ENCODE results near the gene VCP. TPM values are rescaled to one million over a fixed set of nuclear protein-coding genes. Genes with fewer than 3 reads are reported as not detected.
A peak's percentile ranks its signal among the peaks of the same experiment; 100 is the strongest.

The VCP gene
- total RNA-seq, 2 experiments from 2014 or later, result 218 to 245 TPM

- ChIA-PET CTCF (no interaction called here), POLR2A (no interaction called here)
- no peak overlapping the region for H3K4me3 ChIP-seq (ENCODE audit: low read length)
- intact Hi-C loops (cut with DNase I, micrococcal nuclease), result no loop called here
- Mint-ChIP-seq H3K4me1 (ENCODE audit: low read depth) (peaks cover 4% of the 10 kb centered on the region), H3K27ac (no peak overlapping the region), H3K9me3 (no peaks in the 10 kb centered on the region), H3K4me3 (no peak overlapping the region), H3K36me3 (ENCODE audit: low read depth) (peaks cover 87% of the 10 kb centered on the region), H3K27me3 (no peaks in the 10 kb centered on the region)
- no peak overlapping the region for H3K27ac ChIP-seq (ENCODE audit: low read depth in 1 of 2, low read length in 2 of 2)
- H3K9me3 ChIP-seq (ENCODE audit: control insufficient read depth in 1 of 2, insufficient read depth in 1 of 2, low read length in 2 of 2), result no peaks in the 10 kb centered on the region
- H3K4me1 ChIP-seq (ENCODE audit: insufficient read depth, low read length), result peaks cover 2% of the 10 kb centered on the region
- no peak for DNase-seq
- ATAC-seq (ENCODE audit: poor library complexity), result no peak
- no peaks in the 10 kb centered on the region for H3K27me3 ChIP-seq (ENCODE audit: control insufficient read depth in 1 of 2, insufficient read depth in 2 of 2, low read length in 2 of 2)
- no peak for TF ChIP-seq CTCF (IDR thresholded peaks at IDR 0.05)
- peaks cover 72% of the 10 kb centered on the region for H3K36me3 ChIP-seq (ENCODE audit: insufficient read depth, low read length)
Measured at GRCh38 chr9:35089434-35089833, 17.0 kb upstream of the VCP start.

- intact Hi-C loops (cut with DNase I, micrococcal nuclease), result no loop called here
- no peaks in the 10 kb centered on the region for H3K27me3 ChIP-seq (ENCODE audit: control insufficient read depth in 1 of 2, insufficient read depth in 2 of 2, low read length in 2 of 2)
- H3K4me1 ChIP-seq (ENCODE audit: insufficient read depth, low read length), result peaks cover 8% of the 10 kb centered on the region
- Mint-ChIP-seq H3K36me3 (ENCODE audit: low read depth) (peaks cover 47% of the 10 kb centered on the region), H3K4me1 (ENCODE audit: low read depth) (peaks cover 4% of the 10 kb centered on the region), H3K27me3 (no peaks in the 10 kb centered on the region), H3K27ac (no peak overlapping the region), H3K9me3 (no peaks in the 10 kb centered on the region), H3K4me3 (no peak overlapping the region)
- H3K27ac ChIP-seq (ENCODE audit: low read depth in 1 of 2, low read length in 2 of 2), result no peak overlapping the region
- ATAC-seq (ENCODE audit: poor library complexity), result no peak
- H3K4me3 ChIP-seq (ENCODE audit: low read length), result no peak overlapping the region
- H3K36me3 ChIP-seq (ENCODE audit: insufficient read depth, low read length), result peaks cover 30% of the 10 kb centered on the region
- TF ChIP-seq CTCF (IDR thresholded peaks at IDR 0.05), result no peak
- H3K9me3 ChIP-seq (ENCODE audit: control insufficient read depth in 1 of 2, insufficient read depth in 1 of 2, low read length in 2 of 2), result no peaks in the 10 kb centered on the region
- ChIA-PET POLR2A (interaction anchor here (1.1 kb wide), 1 partner anchor 13 kb away, joined by 3 read pairs; no protein-coding TSS in a partner anchor), CTCF (interaction anchor here (1.4 kb wide), 1 partner anchor 13 kb away, joined by 4 read pairs; the partner anchor contains the start of gene VCP)
- DNase-seq, result peak in 1 of 14 experiments; percentile 47
Measured at GRCh38 chr9:35085078-35085477, 12.7 kb upstream of the VCP start.

- CTCF ChIA-PET, result interaction anchor here (0.6 to 4.3 kb wide), 11 partner anchors 8 to 670 kb away, joined by 3 to 26 read pairs (median 5); partner anchors contain the start of genes PIGO, STOML2 and VCP
- ATAC-seq (ENCODE audit: poor library complexity) (peak; percentile 90), DNase-seq (peak; percentile 60 to 90 (median 74))
- H3K4me3 Mint-ChIP-seq, result peak within 1 kb of the TSS; percentile 96
- Histone ChIP-seq H3K27ac (ENCODE audit: low read depth in 1 of 2, low read length in 2 of 2) (peak within 1 kb of the TSS; percentile 43 to 62), H3K27me3 (ENCODE audit: control insufficient read depth in 1 of 2, insufficient read depth in 2 of 2, low read length in 2 of 2) (no peaks in the 10 kb centered on the region), H3K4me3 (ENCODE audit: low read length) (peak within 1 kb of the TSS; percentile 69), H3K9me3 (ENCODE audit: control insufficient read depth in 1 of 2, insufficient read depth in 1 of 2, low read length in 2 of 2) (no peaks in the 10 kb centered on the region), H3K36me3 (ENCODE audit: insufficient read depth, low read length) (peaks cover 7% of the 10 kb centered on the region), H3K4me1 (ENCODE audit: insufficient read depth, low read length) (peaks cover 19% of the 10 kb centered on the region)
- no peaks in the 10 kb centered on the region for H3K27me3 Mint-ChIP-seq
- POLR2A ChIA-PET, result interaction anchor here (0.6 to 5.0 kb wide), 17 partner anchors 8 to 710 kb away, joined by 3 to 51 read pairs (median 4); partner anchors contain the start of genes ATOSB, DNAJB5, PIGO and STOML2
- H3K9me3 Mint-ChIP-seq, result no peaks in the 10 kb centered on the region
- peaks cover 5% of the 10 kb centered on the region for H3K36me3 Mint-ChIP-seq (ENCODE audit: low read depth)
- intact Hi-C loops (cut with DNase I, micrococcal nuclease), result loop anchor here in 1 of 2 experiments (1.0 to 10.0 kb wide), 5 partner anchors 17 to 555 kb away; partner anchors contain the start of genes ATOSB, ENHO, PIGO and SIGMAR1
- H3K4me1 Mint-ChIP-seq (ENCODE audit: low read depth), result peaks cover 23% of the 10 kb centered on the region
- no peak for TF ChIP-seq CTCF (IDR thresholded peaks at IDR 0.05)
- peak within 1 kb of the TSS; percentile 91 for H3K27ac Mint-ChIP-seq
Measured at GRCh38 chr9:35079426-35080341, 7.3 kb upstream of the VCP start, which contains the start of gene FANCG. FANCG (minus strand) TSS chr9:35079942; CDS start chr9:35079524, 418 bp downstream.
